OCI-LY7 (cell line): ENCODE data around the gene ZNF536.

ENCODE experiments used
- EZH2phosphoT487 ChIP-seq: fragments of 200-600 bp; sonication (generic); IDR thresholded peaks from 2 replicates; pipeline ENCODE4 v1.6.1; 2018; ENCODE audit warnings: low read depth, borderline replicate concordance, mild to moderate bottlenecking, mixed run types, antibody characterized with exemption, low read length, moderate library complexity, mixed read lengths
- TF ChIP-seq, protein P1 (sequence below): fragments of 200-600 bp; sonication (generic); conservative IDR thresholded peaks from 2 replicates; pipeline ENCODE4 v1.5.1; 2014; ENCODE audit warnings: mild to moderate bottlenecking, antibody characterized with exemption, low read length, moderate library complexity, mixed read lengths

DNA sequence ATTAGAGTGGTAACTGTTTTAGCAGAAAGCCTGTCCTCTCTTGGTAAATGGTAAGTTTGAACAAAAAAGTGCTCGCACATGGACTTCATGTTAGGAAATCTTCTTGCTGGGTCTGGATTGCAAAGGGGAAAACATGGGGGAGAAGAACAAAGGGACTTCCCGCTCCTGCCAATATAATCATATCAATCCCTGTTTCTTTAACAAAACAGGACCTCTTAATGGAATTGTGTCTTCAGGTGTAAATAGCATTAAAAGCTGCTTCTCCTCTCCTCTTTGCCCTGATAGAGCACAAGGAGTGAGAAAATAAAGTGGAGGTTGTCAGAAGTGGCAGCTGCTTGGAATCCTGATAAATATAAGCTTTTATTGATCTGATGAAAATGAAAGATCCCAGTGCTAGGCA lies 20.4 kb upstream of the ZNF536 start:
- TF ChIP-seq, protein P1, sequence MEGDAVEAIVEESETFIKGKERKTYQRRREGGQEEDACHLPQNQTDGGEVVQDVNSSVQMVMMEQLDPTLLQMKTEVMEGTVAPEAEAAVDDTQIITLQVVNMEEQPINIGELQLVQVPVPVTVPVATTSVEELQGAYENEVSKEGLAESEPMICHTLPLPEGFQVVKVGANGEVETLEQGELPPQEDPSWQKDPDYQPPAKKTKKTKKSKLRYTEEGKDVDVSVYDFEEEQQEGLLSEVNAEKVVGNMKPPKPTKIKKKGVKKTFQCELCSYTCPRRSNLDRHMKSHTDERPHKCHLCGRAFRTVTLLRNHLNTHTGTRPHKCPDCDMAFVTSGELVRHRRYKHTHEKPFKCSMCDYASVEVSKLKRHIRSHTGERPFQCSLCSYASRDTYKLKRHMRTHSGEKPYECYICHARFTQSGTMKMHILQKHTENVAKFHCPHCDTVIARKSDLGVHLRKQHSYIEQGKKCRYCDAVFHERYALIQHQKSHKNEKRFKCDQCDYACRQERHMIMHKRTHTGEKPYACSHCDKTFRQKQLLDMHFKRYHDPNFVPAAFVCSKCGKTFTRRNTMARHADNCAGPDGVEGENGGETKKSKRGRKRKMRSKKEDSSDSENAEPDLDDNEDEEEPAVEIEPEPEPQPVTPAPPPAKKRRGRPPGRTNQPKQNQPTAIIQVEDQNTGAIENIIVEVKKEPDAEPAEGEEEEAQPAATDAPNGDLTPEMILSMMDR: no peak
- TF ChIP-seq EZH2phosphoT487: no peak
